ENCODE results near the gene BRINP2.
A peak's percentile ranks its signal among the peaks of the same experiment; 100 is the strongest.

Gene BRINP2

DNA sequence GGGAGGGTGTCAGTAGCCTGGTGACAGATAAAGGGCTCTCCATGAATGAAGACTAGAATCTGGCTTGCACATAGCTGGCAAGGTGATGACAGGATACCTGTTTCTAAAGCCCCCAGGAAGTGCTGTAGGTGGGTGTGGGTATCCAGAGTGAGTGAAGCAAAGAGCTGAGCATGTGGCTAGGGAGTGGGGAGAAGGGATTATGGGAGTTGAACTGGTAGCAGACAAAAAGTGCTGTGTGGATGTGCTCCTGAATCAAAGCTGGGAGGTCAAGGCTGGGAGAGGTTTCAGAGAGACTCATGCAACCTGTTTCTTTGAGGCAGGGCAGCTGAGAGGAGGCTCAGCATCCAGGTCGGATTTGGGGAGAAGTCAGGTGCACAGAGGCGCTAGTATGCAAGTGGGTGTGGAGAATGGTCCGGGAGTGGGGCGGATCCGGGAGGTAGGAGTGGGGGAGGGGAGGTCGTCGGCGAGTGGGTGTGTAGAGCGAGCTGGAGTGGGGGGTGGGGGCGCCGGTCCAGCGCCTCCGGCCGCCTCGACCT, 6.8 kb upstream of the BRINP2 start:
- H3K4me3 ChIP-seq (ENCODE audit: low read depth, low read length): peak overlapping the region; percentile 44

GRCh38 chr1:177164380-177165068, 6.2 kb upstream of the BRINP2 start, which contains the start of gene ASTN1:
TSS of gene ASTN1 (minus strand) at chr1:177164712. CDS start at chr1:177164676, 36 bp downstream.
- DNase-seq (ENCODE audit: low read depth): no peak
- in situ Hi-C loops (cut with HindIII; ENCODE audit: low sequenced_read_pairs): no loop called here
- peak within 1 kb of the TSS; percentile 44 for H3K4me3 ChIP-seq (ENCODE audit: low read depth, low read length)
- TF ChIP-seq CTCF (IDR thresholded peaks at IDR 0.05; ENCODE audit: low read depth, low read length, missing control alignments): no peak

More for the DNA sequence above, 6.8 kb upstream of the BRINP2 start:
- DNase-seq (ENCODE audit: low read depth): no peak
- in situ Hi-C loops (cut with HindIII; ENCODE audit: low sequenced_read_pairs): no loop called here
- no peak for TF ChIP-seq CTCF (IDR thresholded peaks at IDR 0.05; ENCODE audit: low read depth, low read length, missing control alignments)

- TF ChIP-seq CTCF (IDR thresholded peaks at IDR 0.05; ENCODE audit: low read depth, low read length, missing control alignments): no peak
- in situ Hi-C loops (cut with HindIII; ENCODE audit: low sequenced_read_pairs): no loop called here
- no peak for DNase-seq (ENCODE audit: low read depth)
- peak overlapping the region; percentile 44 for H3K4me3 ChIP-seq (ENCODE audit: low read depth, low read length)
Measured at GRCh38 chr1:177165069-177165439, 5.7 kb upstream of the BRINP2 start.

DNA sequence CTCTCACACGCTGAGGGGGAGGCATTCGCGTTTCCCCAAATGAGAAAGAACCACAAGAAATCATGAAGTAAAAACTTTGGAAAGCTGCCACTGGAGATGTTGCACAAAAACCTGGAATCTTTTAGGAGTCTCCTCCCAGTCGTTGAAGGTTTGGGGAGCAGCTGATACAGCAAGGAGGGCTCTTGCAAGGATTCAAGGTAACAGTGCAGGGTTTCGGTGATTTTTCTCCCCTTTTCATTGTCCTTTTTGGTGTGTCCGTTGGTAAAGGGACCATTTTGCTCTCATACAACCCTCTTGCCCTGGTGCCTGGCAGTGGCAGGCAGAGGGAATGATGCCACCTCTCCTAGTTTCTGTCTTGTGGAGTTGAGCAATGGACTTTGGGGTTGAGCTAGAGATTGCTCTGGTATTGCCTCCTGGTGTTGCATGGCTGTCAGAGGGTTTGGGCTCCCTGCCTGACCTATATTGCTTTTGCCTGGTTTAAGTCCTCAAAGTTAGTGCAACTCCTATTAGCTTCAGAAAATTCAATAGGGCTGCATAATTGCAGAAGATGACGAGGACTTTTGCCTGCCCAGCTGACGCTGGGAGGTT, 872 bp downstream of the BRINP2 start:
- TF ChIP-seq CTCF (IDR thresholded peaks at IDR 0.05; ENCODE audit: low read depth, low read length, missing control alignments): no peak
- in situ Hi-C loops (cut with HindIII; ENCODE audit: low sequenced_read_pairs): no loop called here
- DNase-seq (ENCODE audit: low read depth): no peak
- H3K4me3 ChIP-seq (ENCODE audit: low read depth, low read length): peak overlapping the region; percentile 39

DNA sequence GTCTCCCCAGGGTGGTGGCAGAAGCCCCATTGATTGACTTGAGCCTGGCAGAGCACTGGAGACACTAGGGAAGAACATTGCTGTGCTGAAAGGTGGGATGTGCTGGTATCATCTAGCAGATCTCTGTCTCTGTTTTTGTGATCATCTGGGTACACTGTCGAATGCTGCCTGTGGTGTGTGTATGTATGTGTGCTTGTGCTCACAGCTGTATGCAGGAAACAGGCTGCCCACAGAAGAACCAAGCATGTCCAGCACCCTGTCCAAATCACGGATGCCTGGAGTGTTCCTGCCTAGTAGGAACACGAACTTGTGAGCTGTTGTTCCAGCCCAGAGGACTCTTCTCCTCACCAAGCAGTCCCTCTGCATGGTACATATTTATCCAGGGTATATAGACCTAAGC, 1.5 kb downstream of the BRINP2 start:
- H3K4me3 ChIP-seq (ENCODE audit: low read depth, low read length): no peak overlapping the region

GRCh38 chr1:177172866-177173265, 2.1 kb downstream of the BRINP2 start:
- TF ChIP-seq CTCF (IDR thresholded peaks at IDR 0.05; ENCODE audit: low read depth, low read length, missing control alignments): no peak
- no peak overlapping the region for H3K4me3 ChIP-seq (ENCODE audit: low read depth, low read length)
- in situ Hi-C loops (cut with HindIII; ENCODE audit: low sequenced_read_pairs): no loop called here
- no peak for DNase-seq (ENCODE audit: low read depth)

More for the DNA sequence above, 1.5 kb downstream of the BRINP2 start:
- TF ChIP-seq CTCF (IDR thresholded peaks at IDR 0.05; ENCODE audit: low read depth, low read length, missing control alignments): no peak
- in situ Hi-C loops (cut with HindIII; ENCODE audit: low sequenced_read_pairs): no loop called here
- no peak for DNase-seq (ENCODE audit: low read depth)
